ENCODE measurements around the gene NEUROD6. TPM values are rescaled to one million over a fixed set of nuclear protein-coding genes. Genes with fewer than 3 reads are reported as not detected.

The NEUROD6 gene
- total RNA-seq, 1 donor = not detected

- no peak for TF ChIP-seq CTCF (IDR thresholded peaks at IDR 0.05; ENCODE audit: insufficient read depth, low read length)
- DNase-seq (ENCODE audit: low read depth) = no peak
- H3K4me3 ChIP-seq (ENCODE audit: low read depth, low read length) = no peak overlapping the region
Observed at GRCh38 chr7:31343516-31344305, 3.2 kb upstream of the NEUROD6 start.

- DNase-seq (ENCODE audit: low read depth) = no peak
- no peak overlapping the region for H3K4me3 ChIP-seq (ENCODE audit: low read depth, low read length)
- TF ChIP-seq CTCF (IDR thresholded peaks at IDR 0.05; ENCODE audit: insufficient read depth, low read length) = no peak
Observed at GRCh38 chr7:31341141-31341540, 615 bp upstream of the NEUROD6 start.

GRCh38 chr7:31340051-31340450, 475 bp downstream of the NEUROD6 start:
- no peak for TF ChIP-seq CTCF (IDR thresholded peaks at IDR 0.05; ENCODE audit: insufficient read depth, low read length)
- DNase-seq (ENCODE audit: low read depth) = no peak
- H3K4me3 ChIP-seq (ENCODE audit: low read depth, low read length) = no peak overlapping the region

- no peak for DNase-seq (ENCODE audit: low read depth)
- TF ChIP-seq CTCF (IDR thresholded peaks at IDR 0.05; ENCODE audit: insufficient read depth, low read length) = no peak
- no peak overlapping the region for H3K4me3 ChIP-seq (ENCODE audit: low read depth, low read length)
Observed at GRCh38 chr7:31338706-31339105, 1.8 kb downstream of the NEUROD6 start.

GRCh38 chr7:31337002-31337565, 3.4 kb downstream of the NEUROD6 start:
- no peak for DNase-seq (ENCODE audit: low read depth)
- TF ChIP-seq CTCF (IDR thresholded peaks at IDR 0.05; ENCODE audit: insufficient read depth, low read length) = no peak
- H3K4me3 ChIP-seq (ENCODE audit: low read depth, low read length) = no peak overlapping the region

GRCh38 chr7:31336202-31337001, 4.1 kb downstream of the NEUROD6 start:
- DNase-seq (ENCODE audit: low read depth) = no peak
- no peak for TF ChIP-seq CTCF (IDR thresholded peaks at IDR 0.05; ENCODE audit: insufficient read depth, low read length)
- no peak overlapping the region for H3K4me3 ChIP-seq (ENCODE audit: low read depth, low read length)

Data from fibroblast of the aortic adventitia (primary cell).